Esophagus squamous epithelium (tissue), 5 donors: Measurements from ENCODE around the gene PSTPIP2. TPM values are rescaled to one million over a fixed set of nuclear protein-coding genes. Genes with fewer than 3 reads are reported as not detected.
A peak's percentile ranks its signal among the peaks of the same experiment; 100 is the strongest.

ENCODE experiments used
- DNase-seq: peaks from one replicate; lab custom pipeline; 2025; lab: John Stamatoyannopoulos, UW
- H3K27ac ChIP-seq, 4 donors: fragments of 200-600 bp; sonication (generic); one replicate each; pipeline ENCODE4 v1.5.1; 2016 to 2019; ENCODE audit warnings: mild to moderate bottlenecking in 1 of 4
- H3K27me3 ChIP-seq, 4 donors: fragments of 200-600 bp; sonication (generic); 1 replicate in 3 of 4; 2 replicates in 1 of 4; pipeline versions ENCODE4 v1.5.1 to v1.6.0; 2017 to 2021; ENCODE audit warnings: antibody characterized with exemption in 1 of 4
- H3K36me3 ChIP-seq, 3 donors: fragments of 200-600 bp; sonication (generic); one replicate each; pipeline ENCODE4 v1.5.1; 2016 to 2019
- H3K4me1 ChIP-seq, 3 donors: fragments of 200-600 bp; sonication (generic); one replicate each; pipeline ENCODE4 v1.5.1; 2017 to 2019
- H3K4me3 ChIP-seq, 4 donors: fragments of 200-600 bp; sonication (generic); 1 replicate in 3 of 4; 2 replicates in 1 of 4; pipeline ENCODE4 v1.5.1; 2016 to 2019; ENCODE audit warnings: mild to moderate bottlenecking in 2 of 4, moderate library complexity in 1 of 4
- H3K9me3 ChIP-seq, 3 donors: fragments of 200-600 bp; sonication (generic); one replicate each; pipeline ENCODE4 v1.5.1; 2016 to 2019
- POLR2A ChIP-seq, 4 donors: fragments of 450-650 bp; IDR thresholded peaks; one replicate each; pipeline ENCODE4 v1.6.1; 2017; ENCODE audit warnings: antibody characterized with exemption in 4 of 4, mild to moderate bottlenecking in 4 of 4, moderate library complexity in 3 of 4
- WGBS, 2 donors: methylation state at CpG; one replicate each; pipeline ENCODE4 v1.1.5; 2018; 5-methylcytosine and 5-hydroxymethylcytosine counted together
- intact Hi-C: fragments of 100-400 bp; cut with DNase I; formaldehyde crosslinking; loops from one replicate; pipeline ENCODE4 v1.15.0; 2022
- total RNA-seq, 4 donors: library from RNA; depleted of rRNA; stranded (reverse); fragments of >200 nt; gene quantifications; one replicate each; pipeline ENCODE4 v1.1.0, GENCODE V29; 2016
- TF ChIP-seq, protein P1 (sequence below), 6 experiments: fragments of 450-650 bp in 4 of 6; fragments of 200-600 bp in 2 of 6; sonication (generic) in 2 of 6; IDR thresholded peaks; one replicate each; pipeline ENCODE4 v1.5.1; 2016 to 2019; ENCODE audit warnings: antibody characterized with exemption in 6 of 6, mild to moderate bottlenecking in 4 of 6, moderate library complexity in 4 of 6
- donor health status: DM: yes; HTN: yes; CAD: no.

PSTPIP2 gene
- total RNA-seq, 4 donors from 2014 or later, result 5.6 to 18.7 (median 11.1) TPM

DNA sequence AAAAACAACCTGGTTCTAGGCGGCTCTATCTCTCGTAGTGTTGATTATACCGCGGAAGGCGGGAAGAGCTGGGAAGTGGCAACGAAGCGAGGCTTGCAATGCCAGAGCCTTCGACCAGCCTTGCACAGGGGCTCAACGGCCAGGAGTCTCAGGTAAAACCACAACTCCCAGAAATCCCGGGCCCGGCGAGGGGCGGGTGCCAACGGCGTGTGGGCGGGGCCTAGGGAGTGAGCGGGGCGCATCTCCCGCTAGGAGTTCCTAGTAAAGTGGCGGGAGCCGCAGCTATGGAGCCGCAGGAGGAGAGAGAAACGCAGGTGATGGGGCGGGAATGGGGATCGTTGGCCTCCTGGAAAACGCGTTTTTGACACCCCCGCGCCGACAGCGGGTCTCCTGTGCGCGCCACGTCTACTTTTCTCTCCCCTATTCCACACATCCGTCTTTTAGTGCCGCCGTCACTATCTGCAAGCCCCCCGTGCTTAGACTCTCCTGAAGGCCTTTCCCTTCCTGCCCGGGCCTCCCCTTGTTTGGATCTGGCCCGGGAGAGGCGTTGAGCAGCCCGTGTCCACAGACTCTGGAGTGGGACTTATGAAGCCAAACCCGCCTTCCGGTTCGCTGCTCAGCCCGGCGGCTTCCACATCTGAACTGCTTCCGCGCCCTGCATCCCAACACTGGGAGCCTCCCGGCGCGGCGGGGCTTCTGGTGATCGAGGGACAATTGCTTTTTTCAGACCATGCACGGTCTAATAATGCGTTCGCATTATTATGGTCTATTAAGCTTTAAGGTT lies 32.3 kb upstream of the PSTPIP2 start, which contains the start of gene HAUS1:
Gene HAUS1 (plus strand): TSS at position 258 of the 784 bp plus-strand sequence. CDS start 27 bp downstream, at position 285.
- TF ChIP-seq, protein P1, sequence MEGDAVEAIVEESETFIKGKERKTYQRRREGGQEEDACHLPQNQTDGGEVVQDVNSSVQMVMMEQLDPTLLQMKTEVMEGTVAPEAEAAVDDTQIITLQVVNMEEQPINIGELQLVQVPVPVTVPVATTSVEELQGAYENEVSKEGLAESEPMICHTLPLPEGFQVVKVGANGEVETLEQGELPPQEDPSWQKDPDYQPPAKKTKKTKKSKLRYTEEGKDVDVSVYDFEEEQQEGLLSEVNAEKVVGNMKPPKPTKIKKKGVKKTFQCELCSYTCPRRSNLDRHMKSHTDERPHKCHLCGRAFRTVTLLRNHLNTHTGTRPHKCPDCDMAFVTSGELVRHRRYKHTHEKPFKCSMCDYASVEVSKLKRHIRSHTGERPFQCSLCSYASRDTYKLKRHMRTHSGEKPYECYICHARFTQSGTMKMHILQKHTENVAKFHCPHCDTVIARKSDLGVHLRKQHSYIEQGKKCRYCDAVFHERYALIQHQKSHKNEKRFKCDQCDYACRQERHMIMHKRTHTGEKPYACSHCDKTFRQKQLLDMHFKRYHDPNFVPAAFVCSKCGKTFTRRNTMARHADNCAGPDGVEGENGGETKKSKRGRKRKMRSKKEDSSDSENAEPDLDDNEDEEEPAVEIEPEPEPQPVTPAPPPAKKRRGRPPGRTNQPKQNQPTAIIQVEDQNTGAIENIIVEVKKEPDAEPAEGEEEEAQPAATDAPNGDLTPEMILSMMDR (IDR thresholded peaks at IDR 0.05), result no peak
- TF ChIP-seq POLR2A (IDR thresholded peaks at IDR 0.05), result peak in 2 of 4 donors; percentile 59 to 68
- peak within 1 kb of the TSS; percentile 77 to 99 (median 86) for H3K4me3 ChIP-seq
- 0% methylated on average over 40 to 43 of the region's 57 CpGs for WGBS, 2 donors
- no peaks in the 10 kb centered on the region for H3K9me3 ChIP-seq
- intact Hi-C loops, result no loop called here
- H3K36me3 ChIP-seq, result peaks cover 0 to 30% (median 4%) of the 10 kb centered on the region in 3 donors
- peaks cover 6 to 20% (median 8%) of the 10 kb centered on the region in 3 donors for H3K4me1 ChIP-seq
- H3K27ac ChIP-seq, result peak within 1 kb of the TSS; percentile 82 to 94 (median 88)
- H3K27me3 ChIP-seq, result no peaks in the 10 kb centered on the region
- peak; percentile 46 for DNase-seq

DNA sequence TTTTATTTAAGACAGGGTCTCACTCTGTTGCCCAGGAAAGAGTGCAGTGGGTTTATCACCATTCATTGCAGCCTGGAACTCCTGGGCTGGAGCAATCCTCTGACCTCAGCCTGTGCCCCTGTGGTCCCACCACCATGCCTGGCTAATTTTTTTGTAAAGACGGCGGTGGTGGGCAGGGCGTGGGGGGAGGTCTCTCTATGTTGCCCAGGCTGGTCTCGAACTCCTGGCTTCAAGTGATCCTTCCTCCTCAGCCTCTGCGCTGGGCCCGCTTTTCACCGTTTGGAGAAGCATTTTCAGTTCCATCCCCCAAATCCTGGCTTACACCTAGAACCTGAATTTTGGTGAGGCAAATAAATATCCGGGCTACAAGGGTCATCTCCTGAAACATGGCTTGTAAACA lies 27.4 kb upstream of the PSTPIP2 start:
- 95 to 98% methylated on average over 6 of the region's 8 CpGs for whole genome bisulfite sequencing, 2 donors
- TF ChIP-seq POLR2A (IDR thresholded peaks at IDR 0.05), result no peak
- TF ChIP-seq, protein P1 (IDR thresholded peaks at IDR 0.05), result no peak
- H3K36me3 ChIP-seq, result peaks cover under 1 to 10% (median 1%) of the 10 kb centered on the region in 3 donors
- H3K27ac ChIP-seq, result no peak overlapping the region
- peaks cover 16 to 42% (median 20%) of the 10 kb centered on the region in 3 donors for H3K4me1 ChIP-seq
- no peaks in the 10 kb centered on the region for H3K9me3 ChIP-seq
- intact Hi-C loops, result no loop called here
- H3K4me3 ChIP-seq, result no peak overlapping the region
- no peak for DNase-seq
- H3K27me3 ChIP-seq, result no peaks in the 10 kb centered on the region

DNA sequence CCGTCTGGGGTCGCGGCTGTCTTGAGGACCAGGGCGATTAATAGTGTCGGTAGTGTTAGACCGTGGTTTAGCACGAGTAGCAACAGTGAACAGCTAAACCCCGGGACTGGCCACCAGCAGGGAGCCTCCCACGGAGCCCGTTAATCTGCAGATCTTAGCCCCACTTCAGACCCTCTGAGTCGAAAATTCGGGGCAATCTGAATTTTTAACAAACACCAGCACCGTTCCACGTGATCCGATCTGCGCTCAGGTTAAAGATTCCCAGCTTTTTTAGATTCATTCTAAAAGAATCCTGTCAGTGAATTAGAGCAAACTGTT lies 26.5 kb upstream of the PSTPIP2 start:
- TF ChIP-seq, protein P1 (IDR thresholded peaks at IDR 0.05), result no peak
- TF ChIP-seq POLR2A (IDR thresholded peaks at IDR 0.05), result no peak
- DNase-seq, result no peak
- intact Hi-C loops, result no loop called here
- H3K27me3 ChIP-seq, result no peaks in the 10 kb centered on the region
- peak overlapping the region; percentile 67 to 96 (median 92) for H3K4me3 ChIP-seq
- H3K36me3 ChIP-seq, result peaks cover 4 to 19% (median 9%) of the 10 kb centered on the region in 3 donors
- H3K9me3 ChIP-seq, result no peaks in the 10 kb centered on the region
- peaks cover 16 to 45% (median 18%) of the 10 kb centered on the region in 3 donors for H3K4me1 ChIP-seq
- WGBS, 2 donors, result 27 to 28% methylated on average over 9 to 16 of the region's 16 CpGs
- H3K27ac ChIP-seq, result peak overlapping the region; percentile 90 to 95 (median 93)

DNA sequence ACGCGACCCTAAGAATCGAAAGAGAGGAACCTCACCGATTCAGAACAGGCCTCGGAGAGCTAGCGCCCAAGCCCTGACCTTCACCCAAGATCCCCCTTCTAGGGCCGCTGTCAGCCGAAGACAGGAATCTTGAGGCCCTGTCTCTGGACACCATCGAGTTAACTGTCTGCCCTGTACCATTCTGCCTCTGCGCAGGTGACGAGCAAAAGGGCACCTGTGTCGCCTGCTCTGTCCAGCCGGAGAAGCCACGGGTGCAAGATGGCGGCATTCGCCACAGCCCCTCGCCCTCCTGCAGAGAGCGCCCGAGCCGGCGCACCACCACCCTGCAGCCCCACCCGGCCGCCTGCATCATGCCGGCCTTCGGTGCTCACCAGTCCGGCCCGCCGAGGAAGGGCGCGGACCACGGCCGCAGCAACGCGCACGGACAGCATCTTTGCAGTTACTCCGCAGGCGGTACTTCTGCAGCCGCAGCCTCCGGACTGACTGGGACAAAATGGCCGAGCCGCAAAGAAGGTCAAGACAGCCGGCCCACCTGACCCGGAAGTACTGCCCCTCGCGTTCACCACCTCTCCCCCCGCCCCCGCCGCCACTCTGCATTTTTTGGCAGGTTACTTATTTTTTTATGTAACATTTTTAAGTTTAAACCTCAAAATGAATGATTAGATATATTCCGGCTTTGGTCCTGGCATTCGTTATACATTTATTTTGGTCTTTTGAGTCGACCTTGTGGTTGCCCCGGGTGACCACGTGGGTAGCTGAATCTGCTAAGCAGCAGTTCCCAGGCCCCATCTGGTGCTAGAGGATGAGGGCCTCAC lies 25.9 kb upstream of the PSTPIP2 start, which contains the start of gene ATP5F1A:
Gene ATP5F1A (minus strand): TSS at position 496 of the 815 bp plus-strand sequence. CDS start 65 bp downstream, at position 431.
- TF ChIP-seq POLR2A (IDR thresholded peaks at IDR 0.05), result peak in 2 of 4 donors; percentile 61 to 87
- TF ChIP-seq, protein P1 (IDR thresholded peaks at IDR 0.05), result no peak
- intact Hi-C loops, result no loop called here
- peaks cover 16 to 50% (median 18%) of the 10 kb centered on the region in 3 donors for H3K4me1 ChIP-seq
- H3K9me3 ChIP-seq, result no peaks in the 10 kb centered on the region
- H3K4me3 ChIP-seq, result peak within 1 kb of the TSS; percentile 67 to 96 (median 92)
- 0% methylated on average over 21 to 32 of the region's 53 CpGs for WGBS, 2 donors
- DNase-seq, result peak; percentile 34
- peak within 1 kb of the TSS; percentile 90 to 95 (median 93) for H3K27ac ChIP-seq
- no peaks in the 10 kb centered on the region for H3K27me3 ChIP-seq
- H3K36me3 ChIP-seq, result peaks cover 4 to 24% (median 13%) of the 10 kb centered on the region in 3 donors
